ENCODE measurements around the gene ETFB. TPM values are rescaled to one million over a fixed set of nuclear protein-coding genes. Genes with fewer than 3 reads are reported as not detected.

ETFB gene
- total and polyA plus RNA-seq, 2 experiments from 2014 or later = 84.3 to 146 TPM

DNA sequence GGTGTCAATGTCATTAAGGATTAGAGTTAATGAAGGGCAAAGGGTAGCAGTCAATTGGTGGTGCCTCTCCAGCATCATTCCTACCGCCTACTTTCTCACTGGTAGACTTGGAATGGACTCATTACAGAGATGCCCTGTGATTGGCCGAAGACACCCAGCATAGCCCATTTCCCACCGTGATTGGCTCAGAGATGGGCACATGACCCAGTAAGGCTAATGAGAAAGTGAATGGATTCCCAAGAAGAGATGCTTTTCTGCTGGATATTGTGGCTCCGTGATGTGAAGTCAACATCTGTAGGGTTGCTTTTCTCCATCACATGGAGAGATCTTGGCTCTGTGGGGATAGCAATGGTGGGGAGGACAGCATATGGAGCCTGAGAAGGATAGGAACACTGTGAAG lies 35.8 kb downstream of the ETFB start:
- Histone ChIP-seq H3K9ac (no peak overlapping the region), H3K27ac (no peak overlapping the region), H4K20me1 (ENCODE audit: insufficient read depth) (no peaks in the 10 kb centered on the region), H3K9me2 (ENCODE audit: insufficient read depth) (no peaks in the 10 kb centered on the region), H3K79me2 (ENCODE audit: insufficient read depth) (no peaks in the 10 kb centered on the region), H3K27me3 (replicated peaks; ENCODE audit: insufficient read depth) (peaks cover 14% of the 10 kb centered on the region), H2AFZ (no peak overlapping the region), H3K4me2 (ENCODE audit: unreplicated experiment) (no peak overlapping the region), H3K4me1 (ENCODE audit: insufficient read depth) (peaks cover 4% of the 10 kb centered on the region), H3F3A (ENCODE audit: insufficient read depth) (no peaks in the 10 kb centered on the region), H3K36me3 (ENCODE audit: low read depth) (no peaks in the 10 kb centered on the region), H3K9me3 (ENCODE audit: low read depth) (no peaks in the 10 kb centered on the region), H3K4me3 (no peak overlapping the region)
- no peak for DNase-seq
- in situ Hi-C loops (cut with MboI) = no loop called here
- TF ChIP-seq EZH2phosphoT487 (IDR thresholded peaks at IDR 0.05; ENCODE audit: insufficient read depth, low read depth) = no peak
- no peak for TF ChIP-seq EZH2 (IDR thresholded peaks at IDR 0.05; ENCODE audit: insufficient read depth, poor library complexity, severe bottlenecking)
- 90 to 96% methylated on average over 4 of the region's 4 CpGs for WGBS, 2 experiments (ENCODE audit: low coverage in 1 of 2, low lambda C conversion rate in 2 of 2, missing lambda C conversion rate in 2 of 2)

GRCh38 chr19:51329411-51329810 lies 36.8 kb downstream of the ETFB start:
- H3K4me2 ChIP-seq (ENCODE audit: unreplicated experiment) = no peak overlapping the region
- no peak overlapping the region for H3K9ac ChIP-seq
- 81 to 85% methylated on average over 5 of the region's 5 CpGs for WGBS, 2 experiments (ENCODE audit: low coverage in 1 of 2, low lambda C conversion rate in 2 of 2, missing lambda C conversion rate in 2 of 2)
- H3K9me2 ChIP-seq (ENCODE audit: insufficient read depth) = no peaks in the 10 kb centered on the region
- peaks cover 14% of the 10 kb centered on the region for H3K27me3 ChIP-seq (replicated peaks; ENCODE audit: insufficient read depth)
- no peak for DNase-seq
- no peaks in the 10 kb centered on the region for H3F3A ChIP-seq (ENCODE audit: insufficient read depth)
- H3K9me3 ChIP-seq (ENCODE audit: low read depth) = no peaks in the 10 kb centered on the region
- H3K79me2 ChIP-seq (ENCODE audit: insufficient read depth) = no peaks in the 10 kb centered on the region
- peaks cover 4% of the 10 kb centered on the region for H3K4me1 ChIP-seq (ENCODE audit: insufficient read depth)
- no peak overlapping the region for H3K27ac ChIP-seq
- TF ChIP-seq EZH2phosphoT487 (IDR thresholded peaks at IDR 0.05; ENCODE audit: insufficient read depth, low read depth) (no peak), EZH2 (IDR thresholded peaks at IDR 0.05; ENCODE audit: insufficient read depth, poor library complexity, severe bottlenecking) (no peak)
- no peaks in the 10 kb centered on the region for H4K20me1 ChIP-seq (ENCODE audit: insufficient read depth)
- H2AFZ ChIP-seq = no peak overlapping the region
- H3K36me3 ChIP-seq (ENCODE audit: low read depth) = no peaks in the 10 kb centered on the region
- no peak overlapping the region for H3K4me3 ChIP-seq
- in situ Hi-C loops (cut with MboI) = no loop called here

DNA sequence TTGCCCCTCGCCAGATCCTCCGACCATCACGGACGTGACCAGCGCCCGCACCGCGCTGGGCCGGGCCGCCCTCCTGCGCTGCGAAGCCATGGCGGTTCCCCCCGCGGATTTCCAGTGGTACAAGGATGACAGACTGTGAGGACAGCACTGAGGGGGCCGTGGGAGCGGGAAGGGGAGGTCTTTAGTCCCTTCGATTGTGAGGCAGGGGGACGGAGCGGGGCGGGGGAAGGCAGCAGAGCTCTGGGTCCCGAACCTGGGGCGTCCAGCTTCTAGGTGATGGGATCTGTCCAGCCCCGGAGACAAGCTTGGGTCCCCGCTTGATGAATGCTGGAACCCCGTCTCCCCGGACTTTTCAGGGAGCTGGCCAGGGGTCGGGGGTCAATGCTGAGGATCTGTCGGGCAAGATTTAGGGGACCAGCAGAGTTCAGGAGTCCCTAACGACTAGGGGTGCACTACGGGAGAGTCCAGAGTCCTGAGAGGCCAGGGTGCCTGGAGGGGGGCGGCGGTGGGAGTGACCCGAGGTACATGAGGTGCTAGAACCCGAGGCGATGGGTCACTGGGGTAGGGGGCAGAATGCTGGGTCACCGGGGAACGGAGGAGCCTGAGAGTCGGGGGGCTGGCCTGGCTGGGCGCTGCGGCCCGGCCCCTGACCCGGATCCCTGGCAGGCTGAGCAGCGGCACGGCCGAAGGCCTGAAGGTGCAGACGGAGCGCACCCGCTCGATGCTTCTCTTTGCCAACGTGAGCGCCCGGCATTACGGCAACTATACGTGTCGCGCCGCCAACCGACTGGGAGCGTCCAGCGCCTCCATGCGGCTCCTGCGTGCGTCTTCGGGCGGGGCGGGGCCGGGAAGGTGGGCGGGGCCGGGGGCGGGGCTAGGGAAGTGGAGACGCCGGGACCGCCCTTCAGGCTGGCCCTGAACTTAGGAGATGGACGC lies 38.9 kb downstream of the ETFB start:
- no peaks in the 10 kb centered on the region for H3K9me2 ChIP-seq (ENCODE audit: insufficient read depth)

DNA sequence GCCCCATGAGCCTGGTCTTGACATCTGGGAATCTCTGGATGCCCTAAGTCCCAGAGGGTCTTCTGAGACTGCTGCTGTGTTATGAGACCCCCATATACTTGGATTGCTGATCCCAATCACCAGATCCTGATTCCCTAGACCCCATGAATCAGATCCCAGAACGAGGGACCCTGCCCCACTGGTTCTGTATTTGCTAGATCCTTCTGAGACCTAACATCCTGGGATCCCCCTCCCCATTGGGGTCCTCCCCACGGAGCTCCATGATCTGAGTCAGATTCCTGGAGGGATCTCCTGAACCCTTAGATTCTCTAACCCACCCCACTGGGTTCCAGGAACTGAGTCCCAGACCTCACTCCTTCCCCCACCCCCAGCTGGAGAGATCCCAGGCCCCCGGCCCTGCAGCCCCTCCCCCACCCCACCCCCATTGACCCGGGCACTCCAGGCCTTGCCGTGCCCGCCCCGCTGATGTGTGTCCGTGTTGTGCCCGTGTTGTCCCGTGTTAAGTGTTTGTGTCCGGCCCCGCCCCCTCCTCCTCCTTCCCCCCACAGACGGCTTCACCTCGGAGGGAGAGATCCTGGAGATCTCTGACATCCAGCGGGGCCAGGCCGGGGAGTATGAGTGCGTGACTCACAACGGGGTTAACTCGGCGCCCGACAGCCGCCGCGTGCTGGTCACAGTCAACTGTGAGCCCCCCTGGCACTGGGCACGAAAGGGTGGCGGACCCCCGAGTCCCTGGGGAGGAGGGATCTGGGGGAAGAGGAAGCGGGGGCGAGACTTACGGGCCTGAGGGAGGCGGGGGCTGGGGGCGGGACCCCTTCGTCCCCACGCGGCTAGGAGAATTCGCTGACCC lies 39.7 kb downstream of the ETFB start:
- peaks cover 4% of the 10 kb centered on the region for H3K4me1 ChIP-seq (ENCODE audit: insufficient read depth)
- no peaks in the 10 kb centered on the region for H3K9me2 ChIP-seq (ENCODE audit: insufficient read depth)
- no peaks in the 10 kb centered on the region for H3K79me2 ChIP-seq (ENCODE audit: insufficient read depth)
- no peak for DNase-seq
- no peak overlapping the region for H3K27ac ChIP-seq
- TF ChIP-seq EZH2 (IDR thresholded peaks at IDR 0.05; ENCODE audit: insufficient read depth, poor library complexity, severe bottlenecking) (no peak), EZH2phosphoT487 (IDR thresholded peaks at IDR 0.05; ENCODE audit: insufficient read depth, low read depth) (no peak)
- no peaks in the 10 kb centered on the region for H3K9me3 ChIP-seq (ENCODE audit: low read depth)
- no peak overlapping the region for H3K4me3 ChIP-seq
- 0 out of 2 replicates have a peak overlapping the region, but pooled peaks have one; percentile 50 for H2AFZ ChIP-seq
- H3K4me2 ChIP-seq (ENCODE audit: unreplicated experiment) = no peak overlapping the region
- H3K9ac ChIP-seq = no peak overlapping the region
- 11 to 14% methylated on average over 17 to 36 of the region's 36 CpGs for WGBS, 2 experiments (ENCODE audit: low coverage in 1 of 2, low lambda C conversion rate in 2 of 2, missing lambda C conversion rate in 2 of 2)
- H3K36me3 ChIP-seq (ENCODE audit: low read depth) = no peaks in the 10 kb centered on the region
- no peaks in the 10 kb centered on the region for H4K20me1 ChIP-seq (ENCODE audit: insufficient read depth)
- in situ Hi-C loops (cut with MboI) = no loop called here
- no peaks in the 10 kb centered on the region for H3F3A ChIP-seq (ENCODE audit: insufficient read depth)
- peaks cover 14% of the 10 kb centered on the region for H3K27me3 ChIP-seq (replicated peaks; ENCODE audit: insufficient read depth)

More for the DNA sequence above, 38.9 kb downstream of the ETFB start:
- H3K4me1 ChIP-seq (ENCODE audit: insufficient read depth) = peaks cover 4% of the 10 kb centered on the region
- in situ Hi-C loops (cut with MboI) = no loop called here
- no peaks in the 10 kb centered on the region for H3K9me3 ChIP-seq (ENCODE audit: low read depth)
- H3K27ac ChIP-seq = no peak overlapping the region
- H3K36me3 ChIP-seq (ENCODE audit: low read depth) = no peaks in the 10 kb centered on the region
- H3K4me2 ChIP-seq (ENCODE audit: unreplicated experiment) = peak overlapping the region; percentile 47
- no peaks in the 10 kb centered on the region for H4K20me1 ChIP-seq (ENCODE audit: insufficient read depth)
- H3K27me3 ChIP-seq (replicated peaks; ENCODE audit: insufficient read depth) = peaks cover 14% of the 10 kb centered on the region
- no peaks in the 10 kb centered on the region for H3F3A ChIP-seq (ENCODE audit: insufficient read depth)
- H3K4me3 ChIP-seq = peak overlapping the region; percentile 50
- H3K79me2 ChIP-seq (ENCODE audit: insufficient read depth) = no peaks in the 10 kb centered on the region
- WGBS, 2 experiments (ENCODE audit: low coverage in 1 of 2, low lambda C conversion rate in 2 of 2, missing lambda C conversion rate in 2 of 2) = 3 to 4% methylated on average over 54 to 70 of the region's 75 CpGs
- peak overlapping the region; percentile 50; the same call in 1 of the 2 replicates for H2AFZ ChIP-seq
- DNase-seq = peak; percentile 83
- TF ChIP-seq EZH2 (IDR thresholded peaks at IDR 0.05; ENCODE audit: insufficient read depth, poor library complexity, severe bottlenecking) (peak; percentile 59), EZH2phosphoT487 (IDR thresholded peaks at IDR 0.05; ENCODE audit: insufficient read depth, low read depth) (no peak)
- no peak overlapping the region for H3K9ac ChIP-seq

Data from GM23248 (cell line).